HTERT RPE-1 (cell line): ENCODE results near the gene TBCD.

ENCODE experiments used
- in situ Hi-C: fragments of 300-500 bp; cut with MboI; formaldehyde crosslinking; loops from 4 replicates; pipeline ENCODE4 v1.14.3; 2020; ENCODE audit warnings: low sequenced_read_pairs

TBCD gene

DNA sequence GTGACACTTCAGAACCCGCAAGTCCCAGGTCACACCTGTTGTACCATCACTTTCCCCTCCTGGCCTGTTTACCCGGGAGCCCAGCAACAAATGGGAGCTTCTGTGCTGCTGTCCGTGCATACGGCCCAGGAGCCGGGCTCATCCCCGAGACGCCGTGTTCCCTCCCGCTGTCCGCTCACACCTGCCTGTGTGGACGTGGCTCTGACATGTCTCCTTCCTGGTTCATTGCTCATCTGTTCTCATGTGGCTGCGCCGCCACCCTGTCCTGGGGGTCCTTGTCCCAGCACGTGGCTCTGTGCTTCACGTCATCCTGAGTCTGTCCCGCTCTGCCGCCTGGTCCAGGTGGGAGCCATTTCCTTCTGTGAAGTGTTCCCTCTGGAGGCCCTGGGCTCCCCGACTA is 37.9 kb downstream of the TBCD start:
- in situ Hi-C loops, result no loop called here

DNA sequence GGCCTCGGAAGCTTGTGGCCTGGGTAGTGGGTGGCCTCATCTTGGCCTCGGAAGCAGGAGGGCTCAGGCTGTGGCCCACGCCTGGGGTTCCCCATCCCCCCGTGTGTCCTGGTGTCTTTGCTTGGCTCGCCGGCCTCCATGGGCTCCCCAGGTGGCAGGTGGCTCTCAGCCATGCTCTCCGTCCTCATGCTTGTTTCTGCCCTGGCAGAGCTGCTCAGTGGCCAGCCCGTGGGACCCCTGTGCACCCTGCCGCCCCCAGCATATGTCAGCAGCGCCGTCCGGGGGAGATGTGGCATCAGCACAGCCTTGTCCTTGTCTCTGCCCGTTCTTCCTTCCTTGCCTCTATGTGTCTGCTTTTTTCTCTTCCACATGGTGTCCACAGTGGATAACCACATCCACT is 38.5 kb downstream of the TBCD start:
- in situ Hi-C loops, result no loop called here

DNA sequence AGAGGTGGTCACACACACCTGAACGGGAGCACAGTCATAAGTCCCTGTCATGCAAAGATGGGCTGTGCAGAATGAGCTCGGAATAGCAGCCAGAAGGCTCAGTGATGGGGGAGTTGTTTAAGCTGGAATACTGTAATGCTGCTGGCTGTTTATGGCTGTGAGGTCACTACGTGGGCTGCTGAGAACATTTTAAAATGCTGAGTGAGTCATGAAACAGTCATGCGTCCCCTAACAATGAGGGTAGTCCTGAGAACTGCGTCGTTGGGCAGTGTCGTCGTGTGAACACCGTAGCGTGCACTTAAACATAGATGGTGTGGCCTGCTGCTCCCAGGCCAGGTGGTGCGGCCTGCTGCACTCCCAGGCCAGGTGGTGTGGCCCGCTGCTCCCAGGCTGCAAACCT is 39.7 kb downstream of the TBCD start:
- in situ Hi-C loops, result no loop called here

DNA sequence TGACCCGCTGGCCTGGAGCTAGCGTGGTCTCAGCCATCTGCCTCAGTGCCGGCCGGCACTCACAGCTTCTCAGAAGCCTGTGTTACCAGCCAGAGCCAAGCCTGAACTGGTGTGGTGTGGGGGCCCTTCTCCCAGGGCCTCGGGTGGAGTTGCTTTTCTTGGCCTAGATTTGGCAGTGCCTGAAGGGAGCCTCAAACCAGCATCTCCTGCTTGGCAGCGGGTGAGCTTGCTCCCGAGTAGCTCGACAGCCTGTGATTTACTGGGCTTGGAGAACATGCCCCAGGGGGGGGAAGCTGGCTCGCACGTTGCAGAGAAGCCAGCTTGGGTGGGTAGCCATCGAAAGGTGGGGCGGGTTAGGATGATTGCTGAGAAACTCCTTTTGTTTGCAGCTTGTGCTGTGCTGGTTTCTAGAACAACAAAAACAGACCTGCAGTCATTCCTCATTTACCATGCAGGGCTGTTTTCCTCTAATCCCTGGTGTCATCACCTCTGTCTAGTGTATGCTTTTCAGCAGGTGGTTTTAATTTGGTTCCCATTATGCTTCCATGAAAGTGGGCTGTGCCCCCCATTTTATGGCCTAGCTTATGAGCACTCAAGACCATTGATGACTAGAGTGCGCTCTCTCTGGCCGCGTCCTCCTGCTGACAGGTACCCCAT is 42.2 kb downstream of the TBCD start:
- in situ Hi-C loops, result no loop called here

DNA sequence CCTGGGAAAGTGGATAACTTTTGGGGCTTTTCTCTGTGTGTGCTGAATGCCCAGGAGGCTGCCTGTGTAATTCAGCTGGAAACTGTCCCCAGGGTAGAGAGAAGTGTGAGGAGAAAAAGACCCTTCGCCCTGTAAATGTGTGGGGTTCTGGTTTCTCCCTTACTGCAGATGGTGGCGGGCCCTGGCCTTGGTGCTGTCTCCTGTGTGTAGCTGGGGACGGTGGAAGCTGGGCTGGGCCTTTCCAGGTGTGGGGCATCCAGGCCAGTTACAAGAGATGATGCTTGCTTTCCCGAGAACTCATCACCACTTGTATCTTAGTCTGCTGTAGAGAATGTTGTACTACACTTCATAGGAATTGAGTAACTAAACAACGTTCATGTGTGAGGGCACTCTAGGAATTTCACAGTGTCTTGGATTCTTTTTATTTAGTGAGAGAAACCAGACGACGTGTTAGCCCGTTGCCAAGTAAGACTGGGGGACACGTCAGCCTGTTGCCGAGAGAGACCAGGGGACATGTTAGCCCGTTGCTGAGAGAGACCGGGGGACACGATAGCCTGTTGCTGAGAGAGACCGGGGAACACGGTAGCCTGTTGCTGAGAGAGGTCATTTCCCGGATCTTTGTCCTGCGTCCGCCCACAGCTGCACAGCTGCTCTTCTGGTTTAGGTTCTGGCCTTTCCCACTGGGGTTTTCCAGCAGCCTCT is 43.1 kb downstream of the TBCD start:
- in situ Hi-C loops, result no loop called here

DNA sequence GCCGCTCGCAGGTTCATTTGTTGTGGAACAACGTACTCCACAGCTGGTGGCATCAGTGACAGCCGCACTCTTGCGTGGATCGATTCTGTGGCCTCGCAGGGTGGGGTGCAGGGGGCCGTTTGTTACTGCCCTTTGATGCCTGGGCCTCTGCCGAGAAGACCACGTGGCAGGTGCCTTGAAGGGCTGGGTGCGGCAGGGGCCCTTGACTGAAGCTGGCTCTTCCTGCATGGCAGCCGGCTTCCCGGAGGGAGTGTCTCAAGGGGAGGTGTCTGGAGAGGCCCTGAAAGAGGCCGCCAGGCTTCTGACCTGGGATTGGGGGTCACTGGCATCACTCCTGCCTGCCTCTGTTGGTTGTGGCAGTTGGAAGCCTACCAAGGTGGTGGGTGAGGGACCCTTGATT is 43.8 kb downstream of the TBCD start:
- in situ Hi-C loops, result no loop called here

DNA sequence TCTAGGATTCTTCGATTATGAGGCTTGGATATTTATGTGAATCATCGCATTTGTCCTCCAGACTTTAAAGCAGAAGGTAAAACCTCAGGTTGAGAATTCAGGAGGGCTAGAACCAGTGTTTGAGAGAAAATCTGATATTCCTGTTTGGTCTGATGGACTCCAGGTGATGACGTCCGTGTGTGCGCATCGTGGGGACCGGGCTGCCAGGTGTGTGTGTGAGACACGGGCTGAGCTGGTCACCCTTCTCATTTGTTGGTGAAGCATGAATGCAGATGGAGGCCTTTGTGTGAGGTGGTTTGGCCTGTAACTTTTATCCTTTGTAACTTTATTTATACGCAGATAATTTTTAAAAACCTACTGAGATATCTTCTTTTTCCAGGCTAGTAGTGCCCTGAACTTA is 45.2 kb downstream of the TBCD start:
- in situ Hi-C loops, result no loop called here

DNA sequence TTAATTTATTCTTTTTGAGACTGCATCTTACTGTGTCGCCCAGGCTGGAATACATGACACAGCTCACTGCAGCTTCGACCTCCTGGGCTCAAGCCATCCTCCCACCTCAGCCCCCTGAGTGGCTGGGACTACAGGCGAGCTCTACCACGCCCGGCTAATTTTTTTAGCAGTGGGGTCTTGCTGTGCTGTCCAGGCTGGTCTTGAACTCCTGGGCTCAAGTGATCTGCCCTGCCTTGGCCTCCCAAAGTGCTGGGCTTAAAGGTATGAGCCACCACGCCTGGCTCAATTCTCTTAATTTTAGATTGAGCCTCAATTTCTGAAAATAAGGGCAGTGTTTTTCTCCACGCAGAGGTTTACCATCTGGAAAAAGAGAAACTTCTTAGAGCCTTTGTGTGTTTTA is 46.9 kb downstream of the TBCD start:
- in situ Hi-C loops, result no loop called here

DNA sequence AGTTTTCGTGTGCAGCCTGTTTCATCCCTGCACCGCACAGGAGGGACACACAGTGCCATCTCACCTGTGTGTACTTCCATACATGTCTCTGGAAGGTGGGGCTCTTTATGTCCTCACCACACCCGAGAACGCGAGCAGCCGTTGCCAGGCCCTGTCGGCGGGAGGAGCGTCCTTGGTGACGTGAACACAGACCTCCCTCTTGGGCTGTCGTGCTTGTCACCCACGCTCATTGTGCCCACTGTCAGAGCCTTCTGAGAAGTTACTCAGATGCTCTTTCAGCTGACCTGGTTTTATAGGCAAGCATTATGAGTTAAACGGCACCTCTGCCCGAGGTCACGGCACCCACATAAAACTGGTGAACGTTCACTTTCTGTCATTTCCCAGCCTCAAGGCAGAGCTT is 47.7 kb downstream of the TBCD start:
- in situ Hi-C loops, result no loop called here

DNA sequence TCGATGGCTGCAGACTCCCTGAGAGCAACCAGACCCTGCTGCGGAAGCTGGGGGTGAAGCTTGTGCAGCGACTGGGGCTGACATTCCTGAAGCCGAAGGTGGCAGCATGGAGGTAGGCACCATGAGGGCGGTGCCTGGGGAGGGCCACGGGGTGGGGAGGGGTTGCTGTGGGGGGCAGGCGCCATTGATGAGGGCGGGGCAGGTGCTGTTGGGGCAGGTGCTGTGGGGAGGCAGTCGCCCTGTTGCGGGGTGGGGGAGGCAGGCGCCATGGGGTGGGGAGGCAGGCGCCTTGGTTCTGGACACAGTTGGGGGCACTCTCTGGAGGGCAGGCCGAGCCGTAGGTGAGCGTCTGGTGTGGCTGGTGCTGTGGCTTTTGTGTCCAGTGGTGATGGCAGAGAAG is 49.0 kb downstream of the TBCD start:
- in situ Hi-C loops, result no loop called here

DNA sequence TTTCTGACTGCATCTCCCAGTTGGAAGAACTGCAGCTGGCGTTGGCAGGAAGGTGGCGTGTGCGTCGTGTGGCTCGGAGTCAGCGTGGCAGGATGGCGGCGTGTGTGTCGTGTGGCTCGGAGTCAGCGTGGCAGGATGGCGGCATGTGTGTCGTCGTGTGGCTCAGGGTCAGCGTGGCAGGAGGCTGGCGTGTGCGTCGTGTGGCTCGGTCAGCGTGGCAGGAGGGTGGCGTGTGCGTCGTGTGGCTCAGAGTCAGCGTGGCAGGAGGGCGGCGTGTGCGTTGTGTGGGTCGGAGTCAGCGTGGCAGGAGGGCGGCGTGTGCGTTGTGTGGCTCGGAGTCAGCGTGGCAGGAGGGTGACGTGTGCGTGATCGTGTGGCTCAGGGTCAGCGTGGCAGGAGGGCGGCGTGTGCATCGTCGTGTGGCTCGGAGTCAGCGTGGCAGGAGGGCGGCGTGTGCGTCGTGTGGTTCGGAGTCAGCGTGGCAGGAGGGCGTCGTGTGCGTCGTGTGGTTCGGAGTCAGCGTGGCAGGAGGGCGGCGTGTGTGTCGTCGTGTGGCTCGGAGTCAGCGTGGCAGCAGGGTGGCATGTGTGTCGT is 49.6 kb downstream of the TBCD start:
- in situ Hi-C loops, result no loop called here

DNA sequence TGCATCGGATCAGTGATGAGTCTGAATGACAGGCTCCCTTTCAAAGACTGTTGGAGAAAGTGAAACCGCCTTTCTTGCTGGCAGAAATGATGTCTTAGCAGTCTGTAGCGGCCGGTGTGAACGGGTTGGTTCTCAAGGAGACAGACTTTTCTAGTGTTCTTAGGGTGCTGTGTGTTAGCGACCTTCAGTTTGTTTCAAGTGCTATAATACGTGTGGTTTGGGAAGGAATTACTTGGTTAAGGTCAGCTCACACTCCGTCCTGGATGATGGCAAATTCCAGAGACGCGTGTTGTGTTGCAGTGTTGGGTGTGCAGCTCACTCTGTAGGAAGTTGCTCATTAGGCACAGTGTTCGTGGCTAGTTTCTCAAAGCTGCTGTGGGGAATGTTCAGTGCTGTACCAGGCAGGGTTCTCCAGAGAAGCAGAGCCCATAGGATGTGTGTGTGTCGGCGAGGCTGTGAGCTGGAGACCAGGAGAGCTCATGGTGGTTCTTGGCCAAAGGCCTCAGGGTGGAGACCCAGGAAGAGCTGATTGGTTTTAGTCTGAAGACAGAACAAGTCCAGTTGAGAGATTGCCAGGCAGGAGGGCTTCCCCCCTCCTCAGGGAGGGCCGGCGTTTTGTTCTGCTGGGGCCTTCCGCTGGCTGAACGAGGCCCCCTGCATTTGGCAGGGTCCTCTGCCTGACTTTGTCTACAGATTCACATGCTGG is 50.4 kb downstream of the TBCD start:
- in situ Hi-C loops, result no loop called here

DNA sequence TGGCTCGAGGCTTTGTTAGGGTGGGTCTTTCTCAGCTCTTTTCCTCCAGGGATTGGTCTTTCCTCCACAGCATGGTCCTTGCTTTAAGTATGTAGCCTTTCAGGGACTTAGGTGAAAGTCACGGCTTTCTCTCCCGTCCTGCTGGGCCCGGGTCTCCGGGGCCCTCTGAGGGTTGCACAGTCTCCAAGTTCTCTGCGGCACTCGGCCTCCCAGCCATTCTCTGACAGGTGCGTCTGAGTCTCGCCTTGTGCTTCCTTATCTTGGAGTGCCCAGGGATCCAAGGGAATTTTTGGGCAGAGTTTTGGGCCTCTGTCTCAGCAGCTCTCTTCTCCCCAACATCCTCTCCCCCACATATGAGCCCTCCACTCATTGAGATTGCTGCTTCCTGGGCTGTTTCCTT is 51.3 kb downstream of the TBCD start:
- in situ Hi-C loops, result no loop called here

DNA sequence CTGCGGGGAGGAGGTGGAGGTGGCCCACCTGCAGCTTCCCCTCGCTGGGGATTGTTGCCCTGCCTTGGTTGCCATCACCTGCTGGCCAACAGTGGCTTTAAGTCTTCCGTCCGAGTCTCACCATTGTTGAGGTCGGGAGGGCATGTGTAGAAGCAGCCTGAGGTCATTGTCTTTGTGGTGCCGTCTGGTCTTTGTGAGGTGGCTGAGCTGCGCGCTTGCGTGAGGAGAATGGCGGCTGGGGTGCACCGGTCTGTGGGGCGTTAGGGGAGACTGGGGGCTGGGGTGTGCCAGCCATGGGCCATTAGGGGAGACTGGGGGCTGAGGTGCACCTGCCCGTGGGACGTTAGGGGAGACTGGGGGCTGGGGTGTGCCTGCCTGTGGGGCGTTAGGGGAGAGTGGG is 51.7 kb downstream of the TBCD start:
- in situ Hi-C loops, result no loop called here

DNA sequence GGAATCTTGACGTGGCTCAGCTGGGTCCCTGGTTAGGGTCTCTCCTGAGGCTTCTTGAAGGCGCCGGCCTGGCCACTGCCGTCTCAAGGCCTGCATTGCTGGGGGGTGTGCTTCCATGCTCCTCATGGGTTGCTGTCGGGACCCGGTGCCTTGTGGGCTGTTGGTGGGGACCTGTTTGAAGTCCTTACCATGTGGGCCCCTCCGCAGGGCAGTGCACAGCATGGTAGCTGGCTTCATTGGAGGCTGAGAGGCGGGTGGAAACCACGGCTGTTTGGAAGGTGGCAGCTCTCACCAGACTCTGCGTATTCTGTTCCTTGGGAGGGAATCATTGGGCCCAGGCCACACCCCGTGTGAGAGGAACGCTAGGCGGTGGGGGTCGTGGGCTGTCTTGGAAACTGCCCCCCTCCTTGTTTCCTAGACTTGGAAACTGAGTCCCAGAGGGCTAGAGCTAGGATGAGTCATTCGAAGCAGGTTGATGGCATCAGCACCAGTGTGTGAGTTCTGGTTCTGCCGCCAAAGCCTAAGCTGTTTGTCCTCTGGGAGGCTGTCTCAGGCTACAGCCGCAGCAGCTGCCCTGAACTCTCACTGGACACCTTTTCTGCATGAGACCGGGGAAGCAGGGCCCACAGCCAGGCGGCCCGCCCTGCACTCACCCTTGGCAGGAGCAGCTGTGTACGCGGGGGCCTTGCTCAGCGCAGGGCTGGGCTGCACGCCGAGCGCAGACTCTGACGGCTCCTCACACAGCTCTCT is 52.8 kb downstream of the TBCD start:
- in situ Hi-C loops, result no loop called here

DNA sequence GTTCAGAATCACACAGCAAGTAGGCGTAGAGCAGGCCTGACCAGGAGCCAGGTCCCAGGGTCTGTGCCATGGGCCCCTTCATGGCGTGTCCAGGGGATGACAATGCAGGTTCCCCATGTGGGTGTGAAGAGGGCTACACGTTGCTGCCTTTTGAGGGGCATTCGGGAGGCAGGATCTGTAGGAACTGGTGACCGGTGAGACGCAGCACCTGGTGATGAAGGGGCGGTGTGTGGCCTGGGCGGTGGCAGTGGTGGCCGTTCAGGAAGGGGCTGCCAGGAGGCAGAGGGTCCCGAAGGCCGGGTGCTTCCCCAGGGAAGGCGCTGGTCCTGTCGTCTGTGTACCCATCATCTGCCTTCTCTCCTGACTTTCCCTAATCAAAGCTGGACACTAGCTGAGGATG is 53.4 kb downstream of the TBCD start:
- in situ Hi-C loops, result no loop called here

DNA sequence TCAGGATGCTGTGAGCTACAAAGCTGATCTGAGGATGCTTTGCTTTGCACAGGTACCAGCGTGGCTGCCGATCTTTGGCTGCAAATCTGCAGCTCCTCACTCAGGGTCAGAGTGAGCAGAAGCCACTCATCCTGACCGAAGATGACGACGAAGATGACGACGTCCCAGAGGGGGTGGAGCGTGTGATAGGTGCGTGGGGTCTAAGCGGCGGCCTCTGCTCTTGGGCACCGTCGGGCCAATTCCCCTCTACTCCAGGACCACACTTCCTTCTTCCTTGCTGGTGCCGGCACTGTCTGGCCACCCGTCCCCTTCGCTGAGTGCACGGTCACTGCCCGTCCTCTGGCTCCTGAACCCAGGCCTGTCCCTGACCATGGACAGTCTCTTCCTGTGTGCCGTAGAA is 54.0 kb downstream of the TBCD start:
- in situ Hi-C loops, result no loop called here

DNA sequence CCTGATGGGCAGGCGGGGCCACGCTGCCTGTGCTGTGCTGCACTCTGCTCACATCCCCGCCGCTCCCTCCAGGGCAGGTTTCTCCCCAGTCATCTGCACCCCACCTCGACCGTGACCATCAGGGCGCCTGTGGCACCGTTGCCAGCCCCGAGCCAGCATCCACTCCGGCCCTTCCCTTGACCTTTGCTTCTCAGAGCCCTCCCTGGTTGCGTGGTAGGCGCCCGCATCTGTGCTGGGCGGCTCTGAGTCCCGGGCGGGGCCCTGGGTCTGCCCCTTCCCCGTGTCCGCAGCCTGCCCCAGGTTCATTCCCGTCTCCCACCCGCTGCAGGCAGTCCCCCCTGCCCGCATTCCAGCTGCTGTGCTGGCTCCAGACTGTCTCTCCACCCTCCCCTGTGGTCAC is 54.8 kb downstream of the TBCD start:
- in situ Hi-C loops, result no loop called here

DNA sequence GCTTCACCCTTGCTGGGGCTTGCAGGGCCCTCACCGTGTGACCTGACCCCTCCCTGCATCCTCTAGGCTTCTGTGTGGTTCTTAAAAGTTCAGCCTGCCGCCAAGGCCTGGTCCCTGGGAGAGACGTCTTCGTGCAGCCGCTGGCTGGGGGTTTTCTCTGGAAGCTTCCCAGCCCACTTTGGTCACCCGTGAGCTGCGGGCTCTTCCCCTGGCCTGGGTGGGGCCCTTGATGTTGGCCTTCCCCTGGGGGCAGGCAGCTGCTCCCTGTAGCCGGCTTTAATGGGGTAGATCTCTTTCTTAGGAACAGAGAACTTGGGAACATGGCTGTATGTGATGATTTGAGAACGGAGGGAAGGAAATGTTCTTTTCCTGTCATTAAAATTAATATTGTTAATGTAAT is 55.2 kb downstream of the TBCD start:
- in situ Hi-C loops, result no loop called here

DNA sequence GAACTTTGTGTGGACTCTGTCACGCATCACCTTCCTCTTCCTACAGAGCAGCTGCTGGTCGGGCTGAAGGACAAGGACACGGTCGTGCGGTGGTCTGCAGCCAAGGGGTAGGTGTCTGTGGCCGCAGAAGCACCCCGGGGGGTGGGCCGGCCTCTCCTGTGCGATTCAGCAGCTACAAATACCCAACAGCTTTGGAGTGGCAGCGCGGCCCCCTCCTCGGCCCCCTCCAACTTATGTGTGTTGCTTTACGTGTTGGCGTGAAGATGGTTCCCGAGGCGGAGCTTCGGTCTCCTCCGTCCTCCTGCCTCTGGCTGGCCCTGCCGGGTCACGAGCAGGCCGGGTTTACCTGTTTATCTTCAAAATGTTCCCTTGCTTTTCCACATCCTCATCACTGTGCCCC is 55.7 kb downstream of the TBCD start:
- in situ Hi-C loops, result no loop called here

DNA sequence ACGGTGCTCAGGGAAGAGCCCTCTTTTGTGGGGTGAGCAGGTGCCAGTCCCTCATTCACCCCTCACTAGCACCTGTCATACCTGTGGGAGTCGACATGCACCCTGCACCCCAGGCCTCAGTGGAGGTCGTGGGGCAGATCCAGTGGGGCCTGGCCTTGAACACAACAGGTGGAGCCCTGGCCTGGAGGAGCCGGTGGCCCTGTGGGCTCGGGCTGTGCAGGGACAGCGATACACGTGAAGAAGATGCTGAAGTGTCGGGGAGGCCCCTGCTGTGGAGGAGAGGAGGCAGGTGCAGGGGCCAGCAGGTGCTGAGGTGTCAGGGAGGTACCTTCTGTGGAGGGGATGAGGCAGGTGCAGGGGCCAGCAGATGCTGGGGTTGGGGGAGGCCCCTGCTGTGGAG is 56.1 kb downstream of the TBCD start:
- in situ Hi-C loops, result no loop called here
